ENCODE results near the gene CYB5A.

DNA sequence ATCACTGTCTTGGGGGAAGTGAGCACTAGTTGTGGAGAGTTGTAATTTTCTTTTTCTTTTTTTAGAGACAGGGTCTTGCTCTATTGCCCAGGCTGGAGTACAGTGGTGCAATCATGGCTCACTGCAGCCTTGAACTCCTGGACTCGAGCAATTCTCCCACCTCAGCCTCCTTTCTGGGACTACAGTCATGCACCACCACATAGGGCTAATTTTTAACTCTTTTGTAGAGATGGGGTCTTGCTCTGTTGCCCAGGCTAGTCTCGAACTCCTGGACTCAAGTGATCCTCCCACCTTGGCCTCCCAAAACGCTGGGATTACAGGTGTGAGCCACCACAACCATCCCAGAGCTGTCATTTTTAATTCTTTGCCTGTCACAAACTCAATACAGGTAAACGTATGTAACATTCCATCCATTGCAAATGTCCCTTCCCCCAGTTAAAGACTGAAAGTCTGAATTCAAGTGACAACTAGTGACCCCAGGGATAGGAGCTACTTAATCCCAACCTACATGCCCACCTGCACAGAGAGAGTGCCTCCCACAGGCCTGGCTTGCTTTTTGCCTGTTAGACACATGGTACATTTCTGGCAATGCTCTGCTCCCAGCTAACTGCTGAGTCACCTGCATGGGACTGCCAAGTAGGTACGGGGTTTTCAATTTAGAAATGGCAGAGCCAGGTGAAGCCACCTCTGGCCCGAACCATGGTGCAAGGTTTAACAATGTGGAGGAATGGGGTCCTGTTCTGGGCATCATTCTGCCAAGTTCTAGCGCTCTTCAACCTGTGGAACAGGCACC lies 60.6 kb downstream of the CYB5A start:
- TF ChIP-seq, protein P1, sequence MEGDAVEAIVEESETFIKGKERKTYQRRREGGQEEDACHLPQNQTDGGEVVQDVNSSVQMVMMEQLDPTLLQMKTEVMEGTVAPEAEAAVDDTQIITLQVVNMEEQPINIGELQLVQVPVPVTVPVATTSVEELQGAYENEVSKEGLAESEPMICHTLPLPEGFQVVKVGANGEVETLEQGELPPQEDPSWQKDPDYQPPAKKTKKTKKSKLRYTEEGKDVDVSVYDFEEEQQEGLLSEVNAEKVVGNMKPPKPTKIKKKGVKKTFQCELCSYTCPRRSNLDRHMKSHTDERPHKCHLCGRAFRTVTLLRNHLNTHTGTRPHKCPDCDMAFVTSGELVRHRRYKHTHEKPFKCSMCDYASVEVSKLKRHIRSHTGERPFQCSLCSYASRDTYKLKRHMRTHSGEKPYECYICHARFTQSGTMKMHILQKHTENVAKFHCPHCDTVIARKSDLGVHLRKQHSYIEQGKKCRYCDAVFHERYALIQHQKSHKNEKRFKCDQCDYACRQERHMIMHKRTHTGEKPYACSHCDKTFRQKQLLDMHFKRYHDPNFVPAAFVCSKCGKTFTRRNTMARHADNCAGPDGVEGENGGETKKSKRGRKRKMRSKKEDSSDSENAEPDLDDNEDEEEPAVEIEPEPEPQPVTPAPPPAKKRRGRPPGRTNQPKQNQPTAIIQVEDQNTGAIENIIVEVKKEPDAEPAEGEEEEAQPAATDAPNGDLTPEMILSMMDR (IDR thresholded peaks at IDR 0.05), result no peak
- TF ChIP-seq POLR2A (IDR thresholded peaks at IDR 0.05), result no peak

All from thyroid gland (tissue), 4 donors.